ENCODE measurements around the gene IER2. TPM values are rescaled to one million over a fixed set of nuclear protein-coding genes. Genes with fewer than 3 reads are reported as not detected.

Gene IER2
- total and polyA plus RNA-seq, 2 of the 8 experiments (the other 6 are each of a cell fraction or from before 2014, with no cell fraction given), result 84.5 to 138 TPM

DNA sequence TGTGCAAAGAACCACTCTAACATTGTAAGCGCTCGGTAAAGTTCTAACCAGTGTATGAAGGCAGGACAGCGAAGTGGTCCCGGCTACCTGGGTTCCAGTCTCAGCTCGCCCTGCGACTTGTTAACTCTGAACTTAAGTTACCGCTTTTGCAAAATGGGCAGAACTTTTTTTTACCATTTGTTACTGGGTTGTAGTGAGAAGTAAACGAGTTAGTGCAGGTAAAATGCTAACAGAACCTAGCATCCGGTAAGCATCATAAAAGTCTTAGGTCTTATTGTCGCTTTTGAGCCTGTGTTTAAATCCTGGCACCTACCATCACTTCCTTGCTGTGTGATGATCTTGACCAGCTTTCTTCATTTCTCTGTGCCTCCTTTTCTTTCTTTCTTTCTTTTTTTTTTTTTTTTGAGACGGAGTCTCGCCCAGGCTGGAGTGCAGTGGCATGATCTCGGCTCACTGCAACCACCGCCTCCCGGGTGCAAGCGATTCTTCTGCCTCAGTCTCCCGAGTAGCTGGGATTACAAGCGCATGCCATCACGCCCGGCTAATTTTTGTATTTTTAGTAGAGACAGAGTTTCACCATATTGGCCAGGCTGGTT is 32.9 kb upstream of the IER2 start:
- Histone ChIP-seq H3K4me2 (ENCODE audit: insufficient read depth in 1 of 2, low read depth in 2 of 2, low read length in 2 of 2) (peak overlapping the region; percentile 68 to 86), H3K4me1 (replicated peaks in 1 of 4; ENCODE audit: control insufficient read depth in 3 of 4, insufficient read depth in 4 of 4, low read length in 3 of 4) (peaks cover 14 to 35% (median 26%) of the 10 kb centered on the region in 4 experiments), H3K18ac (ENCODE audit: extremely low read depth, low read length) (no peak overlapping the region), H2BK15ac (ENCODE audit: low read length) (no peak overlapping the region), H2BK20ac (ENCODE audit: low read length) (no peak overlapping the region), H3K4ac (replicated peaks; ENCODE audit: insufficient read length, low read depth, low read length) (peak overlapping the region; percentile 57), H3K27ac (ENCODE audit: low read depth, low read length) (no peak overlapping the region), H3K23me2 (ENCODE audit: low read depth, low read length) (peaks cover 8% of the 10 kb centered on the region; the same call in 1 of the 2 replicates), H4K5ac (ENCODE audit: insufficient read length, low read depth, low read length) (no peak overlapping the region), H3K14ac (ENCODE audit: insufficient read length) (no peak overlapping the region), H2BK120ac (replicated peaks; ENCODE audit: low read depth, low read length) (no peak overlapping the region), H3K27me3 (replicated peaks in 1 of 4; ENCODE audit: control insufficient read depth in 3 of 4, extremely low read depth in 1 of 4, insufficient read depth in 3 of 4, low read length in 3 of 4) (no peaks in the 10 kb centered on the region), H3K56ac (replicated peaks; ENCODE audit: insufficient read length, low read depth, low read length) (no peak overlapping the region), H3K4me3 (ENCODE audit: extremely low read depth in 1 of 4, insufficient read depth in 2 of 4, low read depth in 3 of 4, low read length in 4 of 4) (peak overlapping the region; percentile 80 to 96 (median 90)), H3K9ac (replicated peaks in 1 of 4; ENCODE audit: extremely low read depth in 1 of 4, low read depth in 3 of 4, low read length in 3 of 4) (peak overlapping the region in 1 of 4 experiments; percentile 56; a peak in 1 of 7 replicates), H4K8ac (ENCODE audit: extremely low read depth, insufficient read depth, low read length) (no peak overlapping the region), H3K79me2 (ENCODE audit: control insufficient read depth in 1 of 2, insufficient read depth in 2 of 2, low read length in 2 of 2) (peaks cover 39 to 54% of the 10 kb centered on the region in 2 experiments), H4K20me1 (replicated peaks in 1 of 2; ENCODE audit: control insufficient read depth in 1 of 2, insufficient read depth in 2 of 2, low read length in 2 of 2) (peaks cover 31 to 34% of the 10 kb centered on the region in 2 experiments), H3K9me3 (ENCODE audit: insufficient read depth in 2 of 2, low read depth in 1 of 2, low read length in 1 of 2) (no peaks in the 10 kb centered on the region), H2BK12ac (ENCODE audit: low read depth, low read length) (no peak overlapping the region), H3K36me3 (ENCODE audit: control insufficient read depth in 2 of 4, insufficient read depth in 4 of 4, low read length in 3 of 4) (peaks cover 5 to 20% (median 12%) of the 10 kb centered on the region in 4 experiments; a peak in 6 of 8 replicates), H4K91ac (replicated peaks; ENCODE audit: insufficient read length, low read length) (no peak overlapping the region), H2BK5ac (ENCODE audit: low read depth, low read length) (no peak overlapping the region), H2AFZ (ENCODE audit: low read length) (no peak overlapping the region), H3K23ac (ENCODE audit: insufficient read length) (no peak overlapping the region), H2AK5ac (ENCODE audit: low read depth, low read length) (no peak overlapping the region), H3K79me1 (ENCODE audit: low read depth, low read length) (peaks cover 31% of the 10 kb centered on the region)
- POLR2A ChIA-PET (ENCODE audit: partially characterized antibody), result interaction anchor here (0.7 to 19.5 kb wide), 19 partner anchors 13 to 226 kb away, joined by 3 to 228 read pairs (median 4); partner anchors contain the start of genes GCDH, IER2, LYL1 and STX10
- WGBS, 2 experiments (ENCODE audit: extremely low coverage in 1 of 2, insufficient coverage in 1 of 2, insufficient read length in 1 of 2, insufficient replicate concordance in 2 of 2, low coverage in 1 of 2, low lambda C conversion rate in 2 of 2, missing lambda C conversion rate in 1 of 2), result 59% methylated on average over 14 of the region's 20 CpGs; no CpG with 5 or more reads in 1 of the 2 experiments
- CTCF ChIA-PET (ENCODE audit: partially characterized antibody), result interaction anchor here (1.0 to 1.4 kb wide), 3 partner anchors 12 to 79 kb away, joined by 3 to 4 read pairs (median 4); no protein-coding TSS in a partner anchor
- no peak for TF ChIP-seq POLR2A (IDR thresholded peaks at IDR 0.05; ENCODE audit: control extremely low read depth in 1 of 2, low read depth in 2 of 2, low read length in 2 of 2)
- TF ChIP-seq BACH1 (IDR thresholded peaks at IDR 0.05; ENCODE audit: low read length), result no peak
- FAIRE-seq (no peak), DNase-seq (ENCODE audit: low read depth in 1 of 2, low spot score in 2 of 2) (no peak)

All from H1 (cell line).